Superior temporal gyrus (tissue), 1 donor: Measurements from ENCODE around the gene TTLL10.

Experiments
- DNase-seq: peaks from one replicate; pipeline ENCODE4 v3.0.0-alpha.2; 2016; ENCODE audit errors: extremely low spot score

TTLL10 gene

DNA sequence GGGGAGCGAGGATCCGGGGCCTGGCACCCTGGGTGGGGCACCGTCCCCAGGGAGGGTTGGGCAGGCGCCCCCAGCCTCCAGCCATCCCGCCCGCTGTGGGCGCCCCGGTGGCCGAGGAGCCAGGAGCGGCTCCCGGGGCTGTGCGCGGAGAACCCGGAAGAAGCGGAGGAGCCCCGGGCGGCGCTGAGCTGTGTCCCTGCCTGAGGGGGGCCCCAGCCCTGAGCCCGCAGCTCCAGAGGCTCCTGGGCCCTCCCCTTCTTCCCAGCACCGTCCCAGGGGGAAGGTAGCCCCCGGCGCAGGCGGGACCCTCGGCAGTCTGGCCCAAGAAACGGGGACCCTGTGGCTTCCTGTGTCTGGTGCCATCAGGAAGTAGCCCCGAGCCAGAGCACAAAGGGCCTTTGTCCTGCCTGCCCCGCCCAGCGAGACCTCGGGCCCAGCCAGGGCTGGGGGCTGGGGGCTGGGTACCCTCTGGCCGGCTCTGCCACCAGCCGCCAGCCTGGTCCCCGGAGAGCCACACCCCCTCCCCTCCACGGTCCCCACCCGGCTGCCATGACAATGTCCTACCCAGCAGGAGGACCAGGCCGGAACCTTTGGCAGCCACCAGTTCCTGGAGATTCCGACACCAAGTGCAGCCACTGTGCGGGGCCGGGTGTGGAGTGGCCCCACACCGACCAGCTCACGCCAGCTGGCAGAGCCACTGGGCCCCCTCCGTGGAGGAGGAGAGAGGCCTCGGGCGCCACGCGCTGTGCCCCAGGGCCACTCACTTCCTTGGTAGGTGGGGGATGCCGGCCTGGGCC, 15.6 kb upstream of the TTLL10 start:
- DNase-seq = peak; percentile 82

DNA sequence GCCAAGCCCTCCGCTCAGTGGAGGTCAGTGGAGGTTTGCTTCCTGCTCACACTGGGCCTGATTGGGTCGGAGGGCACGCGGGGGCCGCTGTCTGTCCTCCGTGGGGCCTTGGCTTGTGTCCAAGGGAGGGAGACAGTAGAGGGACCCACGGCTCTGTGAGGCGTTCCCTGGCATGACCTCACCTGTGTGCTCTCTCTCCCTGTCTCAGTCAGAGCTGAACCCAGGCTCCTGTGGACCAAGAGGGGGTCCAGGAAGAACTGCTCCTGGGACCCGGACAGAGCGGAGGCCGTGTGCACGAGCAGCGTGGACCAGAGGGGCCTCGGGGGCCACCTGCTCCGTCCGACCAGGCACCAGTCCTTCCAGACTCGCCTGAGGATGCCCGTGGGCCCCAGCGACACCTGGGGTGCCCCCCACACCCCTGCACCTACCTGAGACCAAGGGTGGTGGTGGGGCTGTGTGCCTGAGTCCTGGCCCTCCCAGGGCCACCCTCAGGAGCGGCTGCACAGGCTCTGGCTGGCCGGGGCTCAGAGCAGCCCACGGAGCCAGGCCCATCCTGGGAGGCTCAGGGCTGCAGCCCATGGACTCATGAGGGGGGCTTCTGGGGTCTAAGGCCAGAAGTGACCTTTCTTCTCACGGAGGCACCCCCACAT, 13.3 kb upstream of the TTLL10 start:
- no peak for DNase-seq

- no peak for DNase-seq
Observed at GRCh38 chr1:1161078-1161682, 12.5 kb upstream of the TTLL10 start.

- DNase-seq = no peak
Observed at GRCh38 chr1:1161683-1162079, 12.0 kb upstream of the TTLL10 start.

DNA sequence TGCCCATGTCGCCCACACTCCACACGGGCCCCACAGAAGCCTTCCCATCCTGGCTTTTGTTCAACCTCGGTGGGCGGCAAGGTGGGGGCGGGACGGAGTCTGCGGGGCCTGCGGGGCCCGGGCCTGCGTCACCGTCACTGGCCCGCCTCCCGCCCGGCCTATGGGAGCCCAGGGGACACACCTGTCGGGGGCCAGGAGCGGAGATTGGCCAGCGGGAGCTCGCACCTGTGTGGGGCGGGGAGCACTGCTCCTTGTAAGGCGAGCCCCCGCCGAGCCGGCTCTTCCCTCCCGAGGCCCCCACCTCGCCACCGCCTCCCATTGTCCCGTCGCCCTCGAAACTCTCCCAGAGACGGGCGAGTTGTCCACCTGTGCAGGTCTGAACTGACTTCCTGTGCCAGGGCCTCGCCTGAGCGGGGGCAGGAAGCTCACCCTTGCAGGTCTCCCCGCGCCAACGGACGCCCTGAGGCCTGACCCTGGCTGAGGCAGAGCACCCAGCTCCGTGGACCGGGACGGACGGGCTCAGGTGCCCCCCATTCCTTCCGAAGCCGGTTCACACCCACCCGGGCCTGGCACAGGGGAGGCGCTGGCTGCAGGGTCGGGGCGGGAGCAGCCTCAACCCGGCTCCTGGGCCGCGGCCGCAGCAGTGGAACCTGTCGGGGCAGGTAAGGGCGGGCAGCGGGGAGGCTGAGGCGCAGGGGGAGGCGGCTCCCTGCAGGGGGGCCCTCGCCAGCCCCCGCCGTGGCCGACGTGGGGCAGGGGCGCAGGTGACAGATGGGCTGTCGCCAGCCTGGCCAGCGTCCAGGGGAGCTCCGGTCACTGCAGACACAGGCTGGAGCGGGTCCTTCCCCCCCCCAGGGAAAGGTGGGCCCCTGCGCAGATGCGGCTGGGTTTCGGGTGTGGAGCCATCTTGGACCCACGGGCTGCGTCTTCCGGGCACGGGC, 10.8 kb upstream of the TTLL10 start:
- no peak for DNase-seq

- no peak for DNase-seq
Observed at GRCh38 chr1:1163538-1164070, 10.1 kb upstream of the TTLL10 start.

GRCh38 chr1:1164361-1164700, 9.3 kb upstream of the TTLL10 start:
- no peak for DNase-seq

GRCh38 chr1:1164701-1165451, 8.8 kb upstream of the TTLL10 start:
- DNase-seq = no peak

GRCh38 chr1:1165485-1165884, 8.2 kb upstream of the TTLL10 start:
- no peak for DNase-seq

GRCh38 chr1:1165900-1166421, 7.7 kb upstream of the TTLL10 start:
- no peak for DNase-seq

- no peak for DNase-seq
Observed at GRCh38 chr1:1166642-1167397, 6.9 kb upstream of the TTLL10 start.

GRCh38 chr1:1167398-1167821, 6.3 kb upstream of the TTLL10 start:
- no peak for DNase-seq

- DNase-seq = no peak
Observed at GRCh38 chr1:1167841-1168450, 5.7 kb upstream of the TTLL10 start.

GRCh38 chr1:1168451-1169411, 4.9 kb upstream of the TTLL10 start:
- DNase-seq = no peak

DNA sequence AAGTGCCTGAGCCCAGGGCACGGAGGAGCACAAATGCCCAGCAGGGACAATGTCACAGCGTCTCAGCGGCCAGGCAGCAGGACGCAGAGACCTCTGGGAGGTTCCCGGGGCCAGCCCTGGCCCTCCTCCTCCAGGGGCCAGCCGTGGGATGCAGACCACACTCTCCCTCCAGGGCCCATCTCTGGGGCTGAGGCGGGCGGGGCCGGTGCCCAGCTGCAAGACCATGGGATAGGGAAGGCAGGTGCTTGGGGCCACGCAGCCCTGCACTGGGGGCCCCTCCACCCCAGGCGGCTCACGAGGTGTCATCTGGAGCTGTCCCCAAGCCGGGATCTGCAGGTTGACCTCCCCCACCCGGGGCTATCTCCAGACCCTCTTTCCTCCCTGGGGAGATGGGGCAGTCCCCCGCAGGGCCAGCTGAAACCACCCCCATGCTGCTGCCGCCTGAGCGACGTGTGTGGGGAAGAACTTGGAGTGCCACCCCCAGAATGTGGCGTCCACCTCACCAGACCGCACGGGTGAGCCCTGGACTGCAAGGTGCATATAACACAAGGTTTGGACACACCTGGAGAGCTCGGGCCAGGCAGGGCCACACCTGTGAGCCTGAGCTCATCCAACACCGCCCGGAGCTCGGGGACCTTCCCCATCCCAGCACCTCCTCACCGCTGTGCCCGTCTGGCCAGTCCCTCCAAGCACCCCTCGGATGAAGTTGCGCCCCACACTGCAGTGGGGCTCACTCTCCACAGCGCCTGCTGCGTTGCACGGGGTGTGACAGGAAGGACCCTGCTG, 4.1 kb upstream of the TTLL10 start:
- DNase-seq = no peak

DNA sequence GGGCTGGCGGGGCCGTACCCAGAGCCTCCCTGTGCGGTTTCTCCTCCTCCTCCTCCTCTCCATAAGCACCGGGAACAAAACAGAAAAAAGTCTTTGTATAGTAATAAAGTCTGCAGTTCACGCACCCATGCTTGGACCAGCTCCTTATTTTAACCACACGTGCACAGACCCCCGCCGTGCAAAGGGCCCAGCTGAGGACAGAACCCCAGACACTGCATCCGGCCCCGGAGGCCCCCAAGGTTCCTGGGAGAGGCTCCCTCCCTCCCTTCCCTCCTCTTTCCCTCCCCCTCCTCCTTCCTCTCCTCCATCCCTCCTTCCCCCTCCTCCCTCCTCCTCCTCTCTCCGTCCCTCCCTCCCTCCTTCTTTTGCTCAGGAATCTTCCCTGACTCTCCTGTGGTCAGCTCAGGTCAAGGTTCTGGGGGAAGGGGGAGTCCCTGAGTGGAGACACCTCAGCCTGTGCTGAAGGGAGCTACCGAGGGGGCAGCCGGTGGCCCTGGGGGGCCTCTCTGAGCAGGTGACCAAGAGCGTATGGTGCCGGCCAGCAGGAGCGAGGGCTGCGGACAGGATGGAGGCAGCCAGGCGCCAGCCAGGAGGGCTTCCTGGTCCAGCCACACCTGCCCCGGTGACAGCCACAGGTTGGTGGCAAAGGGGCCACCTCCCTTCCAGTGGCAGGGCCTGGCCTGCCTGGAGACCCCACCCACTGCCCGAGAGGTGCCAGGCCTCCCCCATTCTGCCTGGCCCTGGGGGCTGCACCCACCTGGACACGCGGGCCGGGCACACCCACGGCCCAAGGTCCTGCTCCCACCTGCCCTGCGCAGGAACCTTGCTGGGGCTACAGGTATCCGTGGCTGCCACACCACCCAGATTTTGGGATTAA, 3.2 kb upstream of the TTLL10 start:
- DNase-seq = no peak

DNA sequence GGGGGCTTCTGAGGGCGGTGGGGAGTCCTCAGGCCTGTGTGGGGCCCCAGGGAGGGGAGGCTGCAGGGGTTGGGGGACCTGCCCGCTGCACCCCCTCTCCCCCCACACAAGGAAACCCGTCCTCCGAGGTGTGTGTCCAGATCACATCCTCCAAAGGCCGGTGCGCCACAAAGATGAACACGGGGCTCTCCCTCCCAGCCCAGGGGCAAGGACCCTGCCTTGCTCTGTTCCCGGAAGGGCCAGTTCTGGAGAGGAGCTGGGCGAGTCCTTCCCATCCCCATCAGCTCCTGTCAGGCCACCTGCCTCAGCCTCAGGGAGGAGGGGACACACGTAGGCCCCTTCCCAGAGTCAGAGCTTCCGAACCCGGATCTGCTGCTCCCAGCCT, 2.5 kb upstream of the TTLL10 start:
- DNase-seq = no peak
